Measurements from ENCODE around the gene SLC25A29.

DNA sequence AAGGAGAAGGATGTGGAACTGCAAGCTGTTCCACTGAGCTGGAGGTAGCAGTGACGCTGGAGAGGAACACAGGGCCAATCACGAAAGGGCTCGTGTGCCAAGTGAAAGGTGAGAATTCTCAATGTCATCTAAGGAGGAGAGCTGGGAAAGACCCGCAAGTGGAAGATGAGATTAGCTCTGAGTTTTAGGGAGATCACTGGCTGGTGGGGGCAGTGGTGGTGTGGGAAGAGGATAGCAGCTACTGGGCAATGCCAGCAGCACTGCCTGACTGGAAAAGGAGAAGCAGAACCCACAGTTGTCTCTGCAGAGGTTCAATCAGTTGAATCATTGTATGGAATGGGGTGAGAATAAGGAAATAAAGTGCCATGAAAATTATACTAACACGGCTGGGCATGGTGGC is 44.7 kb upstream of the SLC25A29 start:
- TF ChIP-seq POLR2A (IDR thresholded peaks at IDR 0.05) (no peak), CTCF (IDR thresholded peaks at IDR 0.05) (no peak), POLR2AphosphoS5 (IDR thresholded peaks at IDR 0.05) (no peak)

All from breast epithelium (tissue), 3 donors.